K562 (cell line): ENCODE data around the gene ZBTB49. TPM values are rescaled to one million over a fixed set of nuclear protein-coding genes. Genes with fewer than 3 reads are reported as not detected.

Experiments
- ATAC-seq: fragments of 200-7000 bp; cut with Tn5 transposase; 3 replicates; pipeline ENCODE4 v1.9.1; 2020; ENCODE audit warnings: moderate library complexity
- BruUV-seq: library from RNA; stranded (reverse); fragments of 400-500 nt; replicated peaks from 2 replicates; lab custom pipeline; 2021; lab: Mats Ljungman, UMichigan
- CTCF ChIA-PET: fragments of 300-600 bp; formaldehyde crosslinking; extraction: SDS; loops from one replicate; lab custom pipeline; 2021; ENCODE audit warnings: low intra/inter-chr PET ratio; lab: Yijun Ruan, JAX
- POLR2A ChIA-PET: fragments of 300-600, 350-650 bp; sonication (Branson Sonifier 250); formaldehyde crosslinking; extraction: SDS; loops from one replicate; lab custom pipeline; 2021; ENCODE audit warnings: antibody characterized with exemption, inconsistent platforms; lab: Yijun Ruan, JAX
- DNase-seq, 4 experiments: peaks; one replicate each; pipeline versions ENCODE4 v3.0.0 to v3.0.0-alpha.2; 2011 to 2018; ENCODE audit warnings: low spot score in 3 of 4, mixed read lengths in 3 of 4; ENCODE audit errors: extremely low read depth in 1 of 4
- FAIRE-seq: peaks from 2 replicates; lab custom pipeline; 2011; peaks lifted over from hg19 to GRCh38; lab: Jason Lieb, UNC
- H2AFZ ChIP-seq: 2 replicates; pipeline ENCODE4 v1.6.0; 2011; ENCODE audit warnings: low read depth, low read length, control low read depth, inconsistent platforms
- H3K27ac ChIP-seq: fragments of 200-600 bp; 3 replicates; pipeline ENCODE4 v1.8.0; 2011; ENCODE audit warnings: low read depth, mild to moderate bottlenecking, control low read depth, inconsistent platforms, low read length, moderate library complexity, mixed read lengths; ENCODE audit errors: extremely low read depth
- H3K27me3 ChIP-seq, 2 experiments: fragments of 300-600 bp in 1 of 2; 2 replicates in 1 of 2; 3 replicates in 1 of 2; pipeline versions ENCODE4 v1.6.0 to v1.8.0; 2011; ENCODE audit warnings: inconsistent platforms in 2 of 2, low read length in 2 of 2, mild to moderate bottlenecking in 1 of 2, mixed read lengths in 1 of 2, moderate library complexity in 1 of 2; ENCODE audit not compliant: control insufficient read depth in 2 of 2, insufficient read depth in 2 of 2
- H3K36me3 ChIP-seq: fragments of 300-600 bp; 3 replicates; pipeline ENCODE4 v1.8.0; 2011; ENCODE audit warnings: mild to moderate bottlenecking, low read length, inconsistent platforms; ENCODE audit not compliant: control insufficient read depth, insufficient read depth
- H3K4me1 ChIP-seq, 2 experiments: fragments of 200-600 bp in 1 of 2; replicated peaks in 1 of 2; 2 replicates in 1 of 2; 3 replicates in 1 of 2; pipeline versions ENCODE4 v1.5.1 to v1.8.0; 2011; ENCODE audit warnings: inconsistent platforms in 2 of 2, low read length in 2 of 2, mild to moderate bottlenecking in 1 of 2, mixed read lengths in 1 of 2, moderate library complexity in 1 of 2; ENCODE audit not compliant: control insufficient read depth in 2 of 2, insufficient read depth in 2 of 2
- H3K4me2 ChIP-seq: 2 replicates; pipeline ENCODE4 v1.6.1; 2011; ENCODE audit warnings: low read length, control low read depth, inconsistent platforms, mixed read lengths; ENCODE audit not compliant: insufficient read depth
- H3K4me3 ChIP-seq: fragments of 200-600 bp; sonication (generic), shearing (Covaris generic); 2 replicates; pipeline ENCODE4 v1.5.1; 2016; ENCODE audit warnings: control low read depth, inconsistent platforms
- H3K79me2 ChIP-seq: fragments of 200-600 bp; 3 replicates; pipeline ENCODE4 v1.8.0; 2011; ENCODE audit warnings: low read length, inconsistent platforms; ENCODE audit not compliant: control insufficient read depth, insufficient read depth
- H3K9ac ChIP-seq, 2 experiments: 2 replicates each; pipeline versions ENCODE4 v1.6.0 to v1.6.1; 2011; ENCODE audit warnings: low read depth in 2 of 2, low read length in 2 of 2, control low read depth in 1 of 2, inconsistent platforms in 1 of 2, mild to moderate bottlenecking in 1 of 2, mixed read lengths in 1 of 2; ENCODE audit not compliant: insufficient read depth in 1 of 2
- H3K9me1 ChIP-seq: one replicate; pipeline ENCODE4 v1.6.0; 2011; ENCODE audit warnings: inconsistent platforms, mild to moderate bottlenecking, low read length, moderate library complexity; ENCODE audit not compliant: control insufficient read depth, insufficient read depth
- H3K9me3 ChIP-seq: replicated peaks from 2 replicates; pipeline ENCODE4 v1.5.1; 2011; ENCODE audit warnings: low read depth, low read length, inconsistent platforms; ENCODE audit not compliant: control insufficient read depth, insufficient read depth
- H4K20me1 ChIP-seq: replicated peaks from 2 replicates; pipeline ENCODE4 v1.6.1; 2011; ENCODE audit warnings: low read length, inconsistent platforms, mixed read lengths; ENCODE audit not compliant: control insufficient read depth, insufficient read depth
- BCLAF1 ChIP-seq, 2 experiments: fragments of 450-650 bp in 1 of 2; IDR thresholded peaks; 2 replicates each; pipeline ENCODE4 v1.6.1; 2011 to 2017; ENCODE audit warnings: low read depth in 2 of 2, antibody characterized with exemption in 1 of 2, borderline replicate concordance in 1 of 2, low read length in 1 of 2, mild to moderate bottlenecking in 1 of 2, mixed read lengths in 1 of 2; ENCODE audit not compliant: control insufficient read depth in 1 of 2
- NELFE ChIP-seq: IDR thresholded peaks from 2 replicates; pipeline ENCODE4 v1.6.1; 2011; ENCODE audit warnings: mild to moderate bottlenecking; ENCODE audit not compliant: insufficient read depth, insufficient read length
- NRF1 ChIP-seq, 2 experiments: fragments of 450-650 bp; IDR thresholded peaks in 1 of 2; conservative IDR thresholded peaks in 1 of 2; 2 replicates each; pipeline ENCODE4 v1.6.1; 2014; ENCODE audit warnings: mild to moderate bottlenecking in 2 of 2
- PRMT5 ChIP-seq: sonication (generic); formaldehyde crosslinking; IDR thresholded peaks from 2 replicates; pipeline ENCODE4 v1.5.0; 2020; ENCODE audit warnings: missing genetic modification reagents
- RERE ChIP-seq: sonication (generic); formaldehyde crosslinking; IDR thresholded peaks from 2 replicates; pipeline ENCODE4 v1.8.0; 2023; ENCODE audit warnings: missing genetic modification reagents, mild to moderate bottlenecking, borderline replicate concordance
- SRSF7 ChIP-seq: fragments of 200-400 bp; formaldehyde crosslinking; optimal IDR thresholded peaks from 2 replicates; pipeline ENCODE3; 2017; ENCODE audit warnings: mild to moderate bottlenecking, low read depth, low read length
- TBL1XR1 ChIP-seq, 2 experiments: IDR thresholded peaks; 2 replicates each; pipeline ENCODE4 v1.6.1; 2012; ENCODE audit warnings: improper control_type of control experiment in 2 of 2, low read length in 2 of 2, mild to moderate bottlenecking in 1 of 2
- XRCC4 ChIP-seq: IDR thresholded peaks from one replicate; pipeline ENCODE4 v1.6.1; 2011; ENCODE audit not compliant: insufficient read depth, insufficient read length; ENCODE audit errors: extremely low read depth
- WGBS: fragments of 100-300 bp; shearing (Covaris generic); methylation state at CpG from one replicate; pipeline ENCODE4 v1.1.6; 2016; ENCODE audit warnings: low coverage, mixed read lengths; ENCODE audit not compliant: insufficient coverage; ENCODE audit errors: missing lambda C conversion rate; 5-methylcytosine and 5-hydroxymethylcytosine counted together
- in situ Hi-C: fragments of 300-500 bp; cut with MboI; formaldehyde crosslinking; loops from 4 replicates; pipeline ENCODE4 v1.15.0; 2018; ENCODE audit warnings: inconsistent platforms, mixed read lengths
- intact Hi-C: fragments of 100-400 bp; cut with micrococcal nuclease; formaldehyde crosslinking; loops from 2 replicates; pipeline ENCODE4 v1.14.2; 2022
- polyA plus RNA-seq, 8 experiments: library from polyadenylated mRNA; depleted of rRNA in 4 of 8; stranded (reverse) in 5 of 8; unstranded in 3 of 8; fragments of >200 nt; fragmentation: Nextera tagmentation in 2 of 8; fragmentation: Illumina TruSeq in 1 of 8; extraction: Ambion mirVana in 2 of 8; extraction: Trizol in 1 of 8; gene quantifications; 2 replicates each; pipeline versions ENCODE4 v1.2.1 to v1.2.3, GENCODE V29; 2011 to 2014; ENCODE audit warnings: inconsistent platforms in 1 of 8, missing spikeins in 1 of 8
- total RNA-seq, 7 experiments: library from RNA; depleted of rRNA in 6 of 7; stranded (reverse); fragments of >200 nt in 6 of 7; fragmentation: Illumina TruSeq in 2 of 7; extraction: Trizol in 2 of 7; gene quantifications; 2 replicates each; pipeline versions ENCODE4 v1.2.1 to v1.2.3, GENCODE V29; 2011 to 2021; ENCODE audit warnings: low replicate concordance in 1 of 7

Gene ZBTB49
- total and polyA plus RNA-seq, 9 of the 15 experiments (the other 6 are each of a cell fraction or from before 2014, with no cell fraction given): 0.49 to 8.0 (median 4.2) TPM

- TF ChIP-seq RERE: no peak
- TF ChIP-seq NRF1 (conservative IDR thresholded peaks at IDR 0.05 in 1 of 2, IDR thresholded peaks at IDR 0.05 in 1 of 2): no peak
Observed at GRCh38 chr4:4325321-4325720, 35.3 kb downstream of the ZBTB49 start (continued).

- CTCF ChIA-PET: no interaction called here
- Histone ChIP-seq H3K9ac (no peak overlapping the region), H2AFZ (no peak overlapping the region), H3K4me1 (peaks cover 30 to 43% of the 10 kb centered on the region in 2 experiments; a peak in 4 of 5 replicates), H3K27ac (no peak overlapping the region), H3K36me3 (peaks cover 7% of the 10 kb centered on the region; the same call in 2 of the 3 replicates), H3K9me3 (no peaks in the 10 kb centered on the region), H4K20me1 (no peaks in the 10 kb centered on the region), H3K79me2 (no peaks in the 10 kb centered on the region), H3K27me3 (no peaks in the 10 kb centered on the region), H3K4me3 (no peak overlapping the region), H3K4me2 (no peak overlapping the region), H3K9me1 (no peaks in the 10 kb centered on the region)
- intact Hi-C loops: no loop called here
- FAIRE-seq (no peak), DNase-seq (no peak), ATAC-seq (no peak)
- WGBS: 83% methylated on average over 4 of the region's 4 CpGs
- in situ Hi-C loops: no loop called here
- no TSS peak for BruUV-seq
- POLR2A ChIA-PET: interaction anchor here (0.8 kb wide), 1 partner anchor 36 kb away, joined by 3 read pairs; the partner anchor contains the start of genes LYAR and ZBTB49
- TF ChIP-seq BCLAF1 (IDR thresholded peaks at IDR 0.05; ENCODE audit: borderline replicate concordance in 1 of 2, control insufficient read depth in 1 of 2, low read depth in 2 of 2, low read length in 1 of 2) (no peak), PRMT5 (no peak), NELFE (no peak), XRCC4 (no peak), SRSF7 (no peak), TBL1XR1 (IDR thresholded peaks at IDR 0.05; ENCODE audit: low read length in 2 of 2) (no peak)
Observed at GRCh38 chr4:4326166-4326565, 36.1 kb downstream of the ZBTB49 start.
